ENCODE measurements around the gene ALDH3B2.

The ALDH3B2 gene

GRCh38 chr11:67632982-67633755 lies 41.3 kb downstream of the ALDH3B2 start:
- ChIA-PET POLR2A (no interaction called here), CTCF (no interaction called here)
- TF ChIP-seq ARNT (IDR thresholded peaks at IDR 0.05) (no peak), BHLHE40 (IDR thresholded peaks at IDR 0.05; ENCODE audit: borderline replicate concordance) (no peak), ZNF384 (IDR thresholded peaks at IDR 0.05) (no peak), CTBP1 (IDR thresholded peaks at IDR 0.05; ENCODE audit: borderline replicate concordance) (no peak), FOXM1 (IDR thresholded peaks at IDR 0.05; ENCODE audit: borderline replicate concordance) (no peak), NFRKB (IDR thresholded peaks at IDR 0.05) (no peak), L3MBTL2 (conservative IDR thresholded peaks at IDR 0.05) (no peak), FOXK2 (IDR thresholded peaks at IDR 0.05) (no peak), FOXA1 (IDR thresholded peaks at IDR 0.05) (no peak), SUZ12 (IDR thresholded peaks at IDR 0.05) (no peak), TARDBP (IDR thresholded peaks at IDR 0.05) (no peak), SP1 (IDR thresholded peaks at IDR 0.05) (no peak), HDGF (IDR thresholded peaks at IDR 0.05; ENCODE audit: borderline replicate concordance) (no peak), ELF4 (IDR thresholded peaks at IDR 0.05) (no peak), LEF1 (IDR thresholded peaks at IDR 0.05; ENCODE audit: borderline replicate concordance) (no peak)
- TF ChIP-seq, protein P1, sequence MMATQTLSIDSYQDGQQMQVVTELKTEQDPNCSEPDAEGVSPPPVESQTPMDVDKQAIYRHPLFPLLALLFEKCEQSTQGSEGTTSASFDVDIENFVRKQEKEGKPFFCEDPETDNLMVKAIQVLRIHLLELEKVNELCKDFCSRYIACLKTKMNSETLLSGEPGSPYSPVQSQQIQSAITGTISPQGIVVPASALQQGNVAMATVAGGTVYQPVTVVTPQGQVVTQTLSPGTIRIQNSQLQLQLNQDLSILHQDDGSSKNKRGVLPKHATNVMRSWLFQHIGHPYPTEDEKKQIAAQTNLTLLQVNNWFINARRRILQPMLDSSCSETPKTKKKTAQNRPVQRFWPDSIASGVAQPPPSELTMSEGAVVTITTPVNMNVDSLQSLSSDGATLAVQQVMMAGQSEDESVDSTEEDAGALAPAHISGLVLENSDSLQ (IDR thresholded peaks at IDR 0.05), result no peak
- DNase-seq (ENCODE audit: extremely low spot score), result no peak

GRCh38 chr11:67632175-67632981 lies 42.0 kb downstream of the ALDH3B2 start:
- no peak for DNase-seq (ENCODE audit: extremely low spot score)
- POLR2A ChIA-PET, result no interaction called here
- CTCF ChIA-PET, result no interaction called here
- no peak for TF ChIP-seq L3MBTL2 (conservative IDR thresholded peaks at IDR 0.05)
- TF ChIP-seq ZNF384 (IDR thresholded peaks at IDR 0.05), result no peak
- TF ChIP-seq SP1 (IDR thresholded peaks at IDR 0.05), result no peak
- TF ChIP-seq BHLHE40 (IDR thresholded peaks at IDR 0.05; ENCODE audit: borderline replicate concordance), result no peak
- no peak for TF ChIP-seq FOXM1 (IDR thresholded peaks at IDR 0.05; ENCODE audit: borderline replicate concordance)
- TF ChIP-seq FOXK2 (IDR thresholded peaks at IDR 0.05), result no peak
- no peak for TF ChIP-seq HDGF (IDR thresholded peaks at IDR 0.05; ENCODE audit: borderline replicate concordance)
- no peak for TF ChIP-seq TARDBP (IDR thresholded peaks at IDR 0.05)
- TF ChIP-seq FOXA1 (IDR thresholded peaks at IDR 0.05), result no peak
- no peak for TF ChIP-seq SUZ12 (IDR thresholded peaks at IDR 0.05)
- no peak for TF ChIP-seq CTBP1 (IDR thresholded peaks at IDR 0.05; ENCODE audit: borderline replicate concordance)
- no peak for TF ChIP-seq NFRKB (IDR thresholded peaks at IDR 0.05)
- no peak for TF ChIP-seq ELF4 (IDR thresholded peaks at IDR 0.05)
- TF ChIP-seq LEF1 (IDR thresholded peaks at IDR 0.05; ENCODE audit: borderline replicate concordance), result no peak
- TF ChIP-seq, protein P1 (IDR thresholded peaks at IDR 0.05), result no peak
- no peak for TF ChIP-seq ARNT (IDR thresholded peaks at IDR 0.05)

GRCh38 chr11:67631853-67632174 lies 42.6 kb downstream of the ALDH3B2 start:
- POLR2A ChIA-PET, result no interaction called here
- no peak for TF ChIP-seq ELF4 (IDR thresholded peaks at IDR 0.05)
- no peak for TF ChIP-seq FOXM1 (IDR thresholded peaks at IDR 0.05; ENCODE audit: borderline replicate concordance)
- no peak for TF ChIP-seq LEF1 (IDR thresholded peaks at IDR 0.05; ENCODE audit: borderline replicate concordance)
- TF ChIP-seq TARDBP (IDR thresholded peaks at IDR 0.05), result no peak
- no peak for TF ChIP-seq ZNF384 (IDR thresholded peaks at IDR 0.05)
- no peak for TF ChIP-seq HDGF (IDR thresholded peaks at IDR 0.05; ENCODE audit: borderline replicate concordance)
- no peak for TF ChIP-seq L3MBTL2 (conservative IDR thresholded peaks at IDR 0.05)
- TF ChIP-seq CTBP1 (IDR thresholded peaks at IDR 0.05; ENCODE audit: borderline replicate concordance), result no peak
- TF ChIP-seq SUZ12 (IDR thresholded peaks at IDR 0.05), result no peak
- TF ChIP-seq, protein P1 (IDR thresholded peaks at IDR 0.05), result no peak
- no peak for TF ChIP-seq ARNT (IDR thresholded peaks at IDR 0.05)
- no peak for TF ChIP-seq FOXA1 (IDR thresholded peaks at IDR 0.05)
- TF ChIP-seq NFRKB (IDR thresholded peaks at IDR 0.05), result no peak
- no peak for TF ChIP-seq SP1 (IDR thresholded peaks at IDR 0.05)
- no peak for TF ChIP-seq BHLHE40 (IDR thresholded peaks at IDR 0.05; ENCODE audit: borderline replicate concordance)
- TF ChIP-seq FOXK2 (IDR thresholded peaks at IDR 0.05), result no peak
- DNase-seq (ENCODE audit: extremely low spot score), result no peak
- CTCF ChIA-PET, result interaction anchor here (3.4 kb wide), 1 partner anchor 20 kb away, joined by 10 read pairs; the partner anchor contains the start of gene ACY3

- DNase-seq (ENCODE audit: extremely low spot score), result no peak
- TF ChIP-seq BHLHE40 (IDR thresholded peaks at IDR 0.05; ENCODE audit: borderline replicate concordance) (no peak), SP1 (IDR thresholded peaks at IDR 0.05) (no peak), LEF1 (IDR thresholded peaks at IDR 0.05; ENCODE audit: borderline replicate concordance) (no peak), ARNT (IDR thresholded peaks at IDR 0.05) (no peak), CTBP1 (IDR thresholded peaks at IDR 0.05; ENCODE audit: borderline replicate concordance) (no peak), FOXM1 (IDR thresholded peaks at IDR 0.05; ENCODE audit: borderline replicate concordance) (no peak), ZNF384 (IDR thresholded peaks at IDR 0.05) (no peak), SUZ12 (IDR thresholded peaks at IDR 0.05) (no peak), FOXA1 (IDR thresholded peaks at IDR 0.05) (no peak), ELF4 (IDR thresholded peaks at IDR 0.05) (no peak), L3MBTL2 (conservative IDR thresholded peaks at IDR 0.05) (no peak), HDGF (IDR thresholded peaks at IDR 0.05; ENCODE audit: borderline replicate concordance) (no peak), FOXK2 (IDR thresholded peaks at IDR 0.05) (no peak), NFRKB (IDR thresholded peaks at IDR 0.05) (no peak), TARDBP (IDR thresholded peaks at IDR 0.05) (no peak)
- TF ChIP-seq, protein P1 (IDR thresholded peaks at IDR 0.05), result no peak
- ChIA-PET CTCF (interaction anchor here (3.4 kb wide), 1 partner anchor 20 kb away, joined by 10 read pairs; the partner anchor contains the start of gene ACY3), POLR2A (no interaction called here)
These were observed 43.0 kb downstream of the ALDH3B2 start for GRCh38 chr11:67631411-67631810.

Data from HEK293T (cell line).